Fibroblast of gingiva (primary cell): ENCODE results near the gene WNT1.

ENCODE experiments used
- DNase-seq: peaks from one replicate; pipeline ENCODE4 v3.0.0-alpha.2; 2011; ENCODE audit warnings: low read depth

The WNT1 gene

DNA sequence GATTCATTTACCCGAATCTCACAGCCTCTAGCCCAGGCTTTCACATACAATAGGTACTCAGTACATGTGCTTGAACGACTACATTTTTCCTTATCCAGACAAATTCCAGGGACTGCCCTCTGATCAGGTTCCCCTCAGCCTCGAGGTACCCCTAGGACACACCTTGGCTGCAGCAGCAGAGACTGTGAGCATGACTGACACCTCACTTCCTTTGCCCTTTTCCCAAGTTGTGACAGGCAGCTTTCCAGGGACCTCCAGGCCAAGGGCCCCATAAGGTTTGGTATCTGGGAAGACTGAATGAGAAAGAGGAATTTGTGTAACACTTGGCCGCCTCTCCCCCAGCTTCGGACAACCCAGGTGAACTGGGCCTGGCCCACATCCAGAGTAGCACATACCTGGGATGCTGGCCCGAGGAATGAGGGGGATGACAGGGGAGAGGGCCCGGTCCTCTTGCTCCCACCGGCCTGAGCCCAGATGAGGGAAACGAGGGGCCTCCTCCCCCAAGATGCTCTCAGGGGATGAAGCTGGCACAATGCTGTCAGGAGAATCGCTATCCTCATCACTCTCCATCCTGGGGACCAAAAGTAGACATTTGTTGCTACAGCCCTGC is 50.6 kb downstream of the WNT1 start:
- DNase-seq, result no peak

DNA sequence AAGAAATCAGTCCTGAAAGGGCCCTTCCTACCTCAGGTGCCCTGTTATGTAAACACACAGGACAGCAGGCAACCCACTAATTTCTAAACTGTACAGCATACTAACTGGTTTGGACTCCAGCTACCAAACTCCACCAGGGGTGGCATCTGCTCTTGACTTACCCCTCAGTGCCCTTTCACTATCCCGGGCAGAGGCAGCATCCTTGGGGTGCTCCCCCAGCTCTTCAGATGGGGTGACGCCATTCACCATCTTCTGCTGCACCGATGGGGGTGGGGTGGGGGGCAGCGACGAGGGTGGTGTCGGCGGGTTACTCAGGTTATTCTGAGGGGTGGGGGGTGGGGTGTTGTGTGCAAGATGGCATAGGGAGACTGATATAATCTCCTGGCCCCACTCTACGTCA is 52.0 kb downstream of the WNT1 start:
- DNase-seq, result no peak

DNA sequence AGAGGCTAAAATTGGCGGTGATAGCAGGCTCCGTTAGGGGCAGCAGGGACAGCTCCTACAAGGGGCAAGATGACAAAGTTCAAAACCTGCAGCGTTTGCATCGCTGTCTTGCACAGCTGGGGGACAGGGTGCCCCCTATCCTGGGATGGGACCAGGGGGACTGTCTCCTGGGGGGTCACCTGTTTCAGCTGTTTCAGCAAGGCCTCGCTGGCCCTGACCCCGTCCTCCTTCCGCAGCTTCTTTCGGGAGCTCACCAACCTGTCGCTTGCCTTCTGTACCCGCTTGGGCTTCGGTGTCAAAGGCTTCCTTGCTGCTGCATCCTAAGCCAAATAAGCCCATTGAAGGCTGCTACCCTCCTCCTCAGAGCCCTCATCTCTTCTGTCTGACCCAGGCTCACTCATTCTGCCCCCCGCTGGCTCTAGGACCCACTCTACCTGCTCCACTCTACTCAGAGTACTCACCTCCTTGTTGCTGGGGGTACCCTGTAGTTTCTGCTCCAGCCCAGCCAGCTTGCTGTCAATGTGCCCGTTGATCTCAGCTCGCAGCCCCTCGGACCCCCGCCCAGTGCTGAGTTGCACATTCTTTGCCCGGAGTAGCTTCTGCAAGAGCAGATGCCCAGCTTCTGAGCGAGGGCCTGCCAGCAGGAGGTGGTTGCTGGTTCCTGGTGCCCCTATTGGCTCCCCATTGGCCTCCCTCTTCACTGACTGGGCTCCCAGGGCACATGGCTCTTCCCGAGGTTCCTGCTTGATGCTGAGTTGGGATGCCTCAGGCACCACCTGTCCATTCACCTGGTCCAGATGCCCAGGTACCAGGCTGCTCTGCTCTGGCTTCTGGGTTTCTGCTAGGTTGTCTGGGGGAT is 52.8 kb downstream of the WNT1 start:
- no peak for DNase-seq

DNA sequence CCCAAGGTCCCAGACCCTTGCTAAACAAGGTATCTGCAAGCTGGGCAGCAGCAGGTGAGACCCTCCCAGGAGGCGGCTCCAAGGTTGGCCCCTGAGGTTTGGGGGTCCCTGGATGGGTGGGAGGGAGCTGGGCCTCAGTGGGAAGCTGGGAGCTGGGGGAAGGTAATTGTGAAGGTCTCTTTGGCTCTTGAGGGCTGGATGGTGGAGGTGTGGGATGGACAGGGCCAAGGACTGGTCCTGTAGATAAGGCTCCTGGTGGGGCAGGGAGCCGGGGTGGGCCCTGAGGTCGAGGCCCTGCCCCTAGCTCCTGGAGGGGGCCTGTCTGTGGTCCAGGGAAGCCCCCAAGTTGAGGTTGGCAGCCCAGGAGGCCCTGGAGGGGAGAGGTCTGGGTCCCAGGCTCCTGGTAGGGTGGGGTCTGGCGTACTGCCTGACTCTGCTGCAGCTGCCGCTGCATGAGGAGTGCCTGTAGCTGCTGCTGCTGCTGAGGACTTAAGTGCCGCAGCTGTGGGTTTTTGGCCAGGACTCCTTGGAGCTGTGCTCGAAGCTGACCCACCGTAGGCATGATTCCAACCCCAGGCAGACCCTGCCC is 53.5 kb downstream of the WNT1 start:
- no peak for DNase-seq
